WERI-Rb-1 (cell line): ENCODE measurements around the gene MOSPD2.

ENCODE experiments used
- DNase-seq: peaks from one replicate; pipeline ENCODE4 v3.0.0-alpha.2; 2020
- H3K27ac ChIP-seq: fragments of 250-450 bp; sonication (Bioruptor Pico); 2 replicates; pipeline ENCODE4 v1.5.1; 2020; ENCODE audit warnings: mild to moderate bottlenecking, moderate library complexity
- H3K27me3 ChIP-seq: fragments of 250-450 bp; sonication (Bioruptor Pico); 2 replicates; pipeline ENCODE4 v1.5.1; 2021; ENCODE audit warnings: mild to moderate bottlenecking, low read depth, moderate library complexity; ENCODE audit not compliant: insufficient read depth, severe bottlenecking
- H3K36me3 ChIP-seq: fragments of 250-450 bp; sonication (Bioruptor Pico); 2 replicates; pipeline ENCODE4 v1.5.1; 2020; ENCODE audit warnings: mild to moderate bottlenecking, moderate library complexity
- H3K4me3 ChIP-seq: 2 replicates; pipeline ENCODE4 v1.5.1; 2011; ENCODE audit warnings: low read depth, mild to moderate bottlenecking, control low read depth, low read length
- H3K9me3 ChIP-seq: fragments of 250-450 bp; sonication (Bioruptor Pico); 2 replicates; pipeline ENCODE4 v1.5.1; 2021; ENCODE audit warnings: mild to moderate bottlenecking, moderate library complexity; ENCODE audit not compliant: severe bottlenecking
- TF ChIP-seq, protein P1 (sequence below): IDR thresholded peaks from 2 replicates; pipeline ENCODE4 v1.5.1; 2011; ENCODE audit warnings: low read depth, mild to moderate bottlenecking, control low read depth, inconsistent platforms, low read length

The MOSPD2 gene

DNA sequence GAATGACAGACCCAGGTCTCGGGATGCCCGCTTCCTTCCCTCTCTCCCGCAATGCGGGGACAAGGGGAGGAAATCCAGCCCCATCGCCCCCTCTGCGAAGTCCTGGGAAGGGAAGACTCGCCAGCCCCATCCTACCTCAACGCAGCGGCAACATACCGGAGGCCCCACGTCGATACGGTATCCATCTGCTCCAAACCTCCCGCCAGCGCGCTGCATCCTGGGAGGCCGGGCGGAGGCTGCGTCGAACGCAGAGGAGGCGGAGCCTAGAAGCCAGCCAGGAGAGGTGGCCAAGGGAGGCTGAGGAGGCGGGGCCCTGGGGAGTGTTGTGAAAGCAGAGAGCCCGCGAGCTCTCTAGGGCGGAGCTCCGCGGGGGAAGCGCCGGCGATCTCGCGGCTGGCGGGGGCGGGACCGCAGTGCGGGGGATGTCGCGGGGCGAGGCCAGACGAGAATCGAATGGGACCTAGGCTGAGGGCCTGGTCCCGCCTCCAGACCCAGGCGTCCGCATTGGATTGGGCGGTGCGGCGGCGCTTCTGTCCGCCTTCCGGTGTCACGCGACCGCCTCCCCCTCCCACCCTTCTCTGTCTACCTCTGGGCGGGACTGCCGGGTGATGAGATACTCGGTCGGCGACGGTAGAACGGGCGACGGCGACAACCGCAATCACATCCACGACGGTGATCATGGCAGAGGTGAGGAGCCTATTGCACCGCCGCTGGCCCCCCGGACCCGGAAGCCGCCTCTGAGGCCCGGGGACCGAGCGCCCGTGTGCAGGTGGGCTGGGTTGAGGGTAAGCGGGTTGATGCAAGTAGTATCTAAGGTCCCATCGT lies at the start of gene MOSPD2, which contains the start of gene FANCB:
MOSPD2 (plus strand) TSS at position 571 of the 825 bp plus-strand sequence; CDS start at position 679, 108 bp downstream.
FANCB (minus strand) TSS at position 219 of the 825 bp plus-strand sequence. CDS start 7,559 bp downstream, outside the sequence.
- no peaks in the 10 kb centered on the region for H3K27me3 ChIP-seq
- peak; percentile 95 for DNase-seq
- no peaks in the 10 kb centered on the region; the same call in 1 of the 2 replicates for H3K36me3 ChIP-seq
- H3K27ac ChIP-seq, result peak within 1 kb of the TSS; percentile 76
- TF ChIP-seq, protein P1, sequence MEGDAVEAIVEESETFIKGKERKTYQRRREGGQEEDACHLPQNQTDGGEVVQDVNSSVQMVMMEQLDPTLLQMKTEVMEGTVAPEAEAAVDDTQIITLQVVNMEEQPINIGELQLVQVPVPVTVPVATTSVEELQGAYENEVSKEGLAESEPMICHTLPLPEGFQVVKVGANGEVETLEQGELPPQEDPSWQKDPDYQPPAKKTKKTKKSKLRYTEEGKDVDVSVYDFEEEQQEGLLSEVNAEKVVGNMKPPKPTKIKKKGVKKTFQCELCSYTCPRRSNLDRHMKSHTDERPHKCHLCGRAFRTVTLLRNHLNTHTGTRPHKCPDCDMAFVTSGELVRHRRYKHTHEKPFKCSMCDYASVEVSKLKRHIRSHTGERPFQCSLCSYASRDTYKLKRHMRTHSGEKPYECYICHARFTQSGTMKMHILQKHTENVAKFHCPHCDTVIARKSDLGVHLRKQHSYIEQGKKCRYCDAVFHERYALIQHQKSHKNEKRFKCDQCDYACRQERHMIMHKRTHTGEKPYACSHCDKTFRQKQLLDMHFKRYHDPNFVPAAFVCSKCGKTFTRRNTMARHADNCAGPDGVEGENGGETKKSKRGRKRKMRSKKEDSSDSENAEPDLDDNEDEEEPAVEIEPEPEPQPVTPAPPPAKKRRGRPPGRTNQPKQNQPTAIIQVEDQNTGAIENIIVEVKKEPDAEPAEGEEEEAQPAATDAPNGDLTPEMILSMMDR, result no peak
- peak within 1 kb of the TSS; percentile 61 for H3K4me3 ChIP-seq
- H3K9me3 ChIP-seq, result no peaks in the 10 kb centered on the region

DNA sequence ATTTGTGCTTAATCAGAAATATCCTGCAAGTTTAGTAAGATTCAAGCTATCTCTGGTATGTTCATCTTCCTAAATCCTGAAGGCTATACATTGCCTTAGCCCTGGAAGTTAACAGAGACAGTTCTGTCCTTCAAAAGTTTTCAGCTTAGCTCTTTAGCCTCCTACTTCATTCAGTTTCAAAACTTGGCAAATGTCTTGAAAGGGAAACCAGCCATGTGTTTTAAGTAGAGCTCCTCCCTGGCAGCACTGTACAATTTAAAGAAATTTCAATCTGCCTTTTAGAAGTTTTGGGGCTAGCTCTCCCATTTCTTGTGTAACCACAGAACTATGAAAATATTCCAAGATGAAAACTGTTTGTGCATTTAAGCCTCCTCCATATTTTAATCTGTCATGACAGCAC lies 47.4 kb upstream of the MOSPD2 start:
- Histone ChIP-seq H3K4me3 (no peak overlapping the region), H3K27ac (no peak overlapping the region), H3K36me3 (no peaks in the 10 kb centered on the region), H3K27me3 (no peaks in the 10 kb centered on the region), H3K9me3 (no peaks in the 10 kb centered on the region)
- no peak for DNase-seq
- TF ChIP-seq, protein P1, result no peak

DNA sequence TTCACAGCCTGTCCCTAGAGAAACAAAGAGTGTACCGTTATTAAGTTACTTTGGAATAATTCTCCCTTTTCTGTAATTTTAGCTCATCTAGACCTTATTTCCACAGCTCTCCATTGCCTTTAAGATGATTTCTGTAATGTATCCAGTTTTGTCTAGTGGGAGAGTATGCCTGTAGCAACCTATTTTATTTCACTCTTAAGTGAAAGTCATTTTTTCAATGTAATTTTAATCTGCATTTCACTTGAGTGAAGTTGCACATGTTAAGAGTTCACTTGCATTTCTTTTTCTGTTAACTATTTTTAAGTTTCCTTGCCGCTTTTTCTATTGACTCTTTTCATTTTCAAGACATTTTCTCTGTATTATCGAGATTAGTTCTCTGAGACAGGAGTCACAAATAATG lies 46.9 kb upstream of the MOSPD2 start:
- Histone ChIP-seq H3K9me3 (no peaks in the 10 kb centered on the region), H3K36me3 (no peaks in the 10 kb centered on the region), H3K4me3 (no peak overlapping the region), H3K27ac (no peak overlapping the region), H3K27me3 (no peaks in the 10 kb centered on the region)
- TF ChIP-seq, protein P1, result no peak
- no peak for DNase-seq

DNA sequence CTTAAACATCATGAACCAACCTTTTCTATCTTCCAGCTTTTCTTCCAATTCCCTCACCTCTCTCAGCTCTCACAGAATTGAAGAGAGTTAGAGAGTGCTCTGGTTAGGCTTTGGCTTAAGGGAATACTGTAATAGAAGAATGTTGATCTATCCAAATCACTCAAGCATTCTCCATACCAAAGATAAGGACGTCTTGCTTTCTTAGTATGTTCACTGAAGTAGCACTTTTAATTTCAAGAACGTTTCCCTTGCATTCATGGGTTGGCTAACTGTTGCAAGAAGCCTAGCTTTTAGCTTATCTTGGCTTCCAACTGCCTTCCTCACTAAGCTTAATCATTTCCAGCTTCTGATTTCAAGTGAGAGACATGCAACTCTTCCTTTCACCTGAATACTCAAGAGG lies 43.6 kb upstream of the MOSPD2 start:
- H3K9me3 ChIP-seq, result no peaks in the 10 kb centered on the region
- H3K27me3 ChIP-seq, result no peaks in the 10 kb centered on the region
- DNase-seq, result no peak
- no peak overlapping the region for H3K4me3 ChIP-seq
- H3K27ac ChIP-seq, result no peak overlapping the region
- TF ChIP-seq, protein P1, result no peak
- H3K36me3 ChIP-seq, result no peaks in the 10 kb centered on the region

DNA sequence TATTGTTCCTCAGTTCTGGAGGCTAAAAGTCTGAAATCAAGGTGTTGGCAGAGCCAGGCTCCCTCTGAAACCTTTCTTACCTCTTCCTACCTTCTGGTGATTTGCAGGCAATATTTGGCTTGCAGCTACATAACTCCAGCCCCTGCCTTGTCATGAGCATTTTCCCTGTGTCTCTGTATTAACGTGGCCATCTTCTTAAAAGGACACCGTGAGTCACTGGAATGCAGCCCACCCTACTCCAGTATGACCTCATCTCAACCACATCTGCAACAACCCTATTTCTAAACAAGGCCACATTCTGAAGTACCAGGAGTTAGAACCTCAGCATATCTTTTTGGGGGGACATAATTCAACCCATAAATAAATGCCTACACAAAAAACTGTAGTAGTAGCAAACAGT lies 41.1 kb upstream of the MOSPD2 start:
- no peak overlapping the region for H3K4me3 ChIP-seq
- H3K27me3 ChIP-seq, result no peaks in the 10 kb centered on the region
- H3K36me3 ChIP-seq, result no peaks in the 10 kb centered on the region
- no peak for DNase-seq
- no peak overlapping the region for H3K27ac ChIP-seq
- TF ChIP-seq, protein P1, result no peak
- no peaks in the 10 kb centered on the region for H3K9me3 ChIP-seq
